Sigmoid colon (tissue), 7 donors: ENCODE results near the gene PIP5K1C. TPM values are rescaled to one million over a fixed set of nuclear protein-coding genes. Genes with fewer than 3 reads are reported as not detected.

Source experiments
- DNase-seq: peaks from one replicate; pipeline ENCODE4 v3.0.0-alpha.2; 2019
- H3K27ac ChIP-seq, 4 donors: fragments of 200-600 bp; sonication (generic); one replicate each; pipeline ENCODE4 v1.5.1; 2016 to 2019; ENCODE audit warnings: mild to moderate bottlenecking in 1 of 4
- H3K27me3 ChIP-seq, 3 donors: fragments of 200-600 bp; sonication (generic); one replicate each; pipeline ENCODE4 v1.5.1; 2019; ENCODE audit warnings: mild to moderate bottlenecking in 1 of 3
- H3K36me3 ChIP-seq, 4 donors: fragments of 200-600 bp; sonication (generic); one replicate each; pipeline ENCODE4 v1.5.1; 2016 to 2019
- H3K4me1 ChIP-seq, 4 donors: fragments of 200-600 bp; sonication (generic); one replicate each; pipeline ENCODE4 v1.5.1; 2017 to 2019
- H3K4me3 ChIP-seq, 4 donors: fragments of 200-600 bp; sonication (generic); one replicate each; pipeline ENCODE4 v1.5.1; 2017 to 2019; ENCODE audit warnings: mild to moderate bottlenecking in 2 of 4, moderate library complexity in 1 of 4
- H3K9me3 ChIP-seq, 4 donors: fragments of 200-600 bp in 3 of 4; sonication (generic) in 3 of 4; one replicate each; pipeline versions ENCODE4 v1.5.1 to v1.6.1; 2013 to 2019
- CTCF ChIP-seq, 4 experiments: fragments of 450-650 bp in 3 of 4; fragments of 200-600 bp in 1 of 4; IDR thresholded peaks; one replicate each; pipeline ENCODE4 v1.5.1; 2016 to 2019; ENCODE audit warnings: antibody characterized with exemption in 4 of 4, mild to moderate bottlenecking in 3 of 4, moderate library complexity in 2 of 4
- EP300 ChIP-seq, 4 donors: sonication (generic); formaldehyde crosslinking; IDR thresholded peaks; one replicate each; pipeline ENCODE4 v1.6.1; 2017; ENCODE audit warnings: antibody characterized with exemption in 4 of 4
- POLR2A ChIP-seq, 2 donors: fragments of 450-650 bp; IDR thresholded peaks; one replicate each; pipeline ENCODE4 v1.6.1; 2016; ENCODE audit warnings: antibody characterized with exemption in 2 of 2, mild to moderate bottlenecking in 2 of 2, moderate library complexity in 2 of 2
- POLR2AphosphoS5 ChIP-seq, 4 donors: sonication (generic); formaldehyde crosslinking; IDR thresholded peaks; one replicate each; pipeline ENCODE4 v1.6.1; 2017; ENCODE audit warnings: antibody characterized with exemption in 4 of 4
- WGBS, 2 donors: extraction: QIAGEN DNeasy Blood & Tissue Kit; methylation state at CpG; one replicate each; pipeline ENCODE4 v1.1.7; 2013; 5-methylcytosine and 5-hydroxymethylcytosine counted together
- intact Hi-C: fragments of 100-400 bp; cut with DNase I; formaldehyde crosslinking; loops from one replicate; pipeline ENCODE4 v1.15.1; 2023
- polyA plus RNA-seq, 3 donors: library from polyadenylated mRNA; stranded (reverse); fragments of 200-250 nt; gene quantifications; one replicate each; pipeline ENCODE4 v1.2.3, GENCODE V29; 2013
- total RNA-seq, 4 donors: library from RNA; depleted of rRNA; stranded (reverse); fragments of >200 nt; gene quantifications; one replicate each; pipeline ENCODE4 v1.1.0, GENCODE V29; 2016
- donor health status: healthy with polysubstance abuse.
- donor health status: Bipolar disorder and iron deficiency.
- donor health status: healthy.

PIP5K1C gene
- total and polyA plus RNA-seq, 7 donors = 7.8 to 68.7 (median 27.8) TPM

- H3K27ac ChIP-seq = no peak overlapping the region
- no peak for DNase-seq
- intact Hi-C loops = loop anchor here (10.0 kb wide), 1 partner anchor 286 kb away; no protein-coding TSS in a partner anchor
- H3K4me3 ChIP-seq = no peak overlapping the region
- no peaks in the 10 kb centered on the region for H3K9me3 ChIP-seq
- no peaks in the 10 kb centered on the region for H3K27me3 ChIP-seq
- H3K36me3 ChIP-seq = peaks cover 0 to 42% (median 23%) of the 10 kb centered on the region in 4 donors
- H3K4me1 ChIP-seq = peaks cover 0 to 54% (median 49%) of the 10 kb centered on the region in 4 donors
- no peak for TF ChIP-seq EP300 (IDR thresholded peaks at IDR 0.05)
- no peak for TF ChIP-seq POLR2A (IDR thresholded peaks at IDR 0.05)
- TF ChIP-seq POLR2AphosphoS5 (IDR thresholded peaks at IDR 0.05) = no peak
- TF ChIP-seq CTCF (IDR thresholded peaks at IDR 0.05) = no peak
- WGBS, 2 donors = 89 to 90% methylated on average over 41 of the region's 41 CpGs
Measured at GRCh38 chr19:3610745-3611717, 89.2 kb downstream of the PIP5K1C start.

GRCh38 chr19:3609779-3610719 lies 90.2 kb downstream of the PIP5K1C start:
- DNase-seq = no peak
- peak overlapping the region in 1 of 4 donors; percentile 86 for H3K27ac ChIP-seq
- no peak overlapping the region for H3K4me3 ChIP-seq
- H3K27me3 ChIP-seq = no peaks in the 10 kb centered on the region
- intact Hi-C loops = loop anchor here (10.0 kb wide), 1 partner anchor 285 kb away; no protein-coding TSS in a partner anchor
- TF ChIP-seq CTCF (IDR thresholded peaks at IDR 0.05) = no peak
- TF ChIP-seq EP300 (IDR thresholded peaks at IDR 0.05) = no peak
- TF ChIP-seq POLR2A (IDR thresholded peaks at IDR 0.05) = no peak
- no peak for TF ChIP-seq POLR2AphosphoS5 (IDR thresholded peaks at IDR 0.05)
- H3K36me3 ChIP-seq = peaks cover 0 to 34% (median 21%) of the 10 kb centered on the region in 4 donors
- 81 to 83% methylated on average over 24 of the region's 24 CpGs for WGBS, 2 donors
- no peaks in the 10 kb centered on the region for H3K9me3 ChIP-seq
- peaks cover 0 to 64% (median 51%) of the 10 kb centered on the region in 4 donors for H3K4me1 ChIP-seq

GRCh38 chr19:3608750-3609322 lies 91.4 kb downstream of the PIP5K1C start:
- DNase-seq = no peak
- Histone ChIP-seq H3K36me3 (peaks cover 0 to 33% (median 21%) of the 10 kb centered on the region in 4 donors), H3K9me3 (no peaks in the 10 kb centered on the region), H3K27me3 (no peaks in the 10 kb centered on the region), H3K4me3 (no peak overlapping the region), H3K4me1 (peaks cover 0 to 53% (median 43%) of the 10 kb centered on the region in 4 donors), H3K27ac (peak overlapping the region in 2 of 4 donors; percentile 51 to 86)
- WGBS, 2 donors = 50 to 58% methylated on average over 21 of the region's 21 CpGs
- no peak for TF ChIP-seq CTCF (IDR thresholded peaks at IDR 0.05)
- no peak for TF ChIP-seq POLR2A (IDR thresholded peaks at IDR 0.05)
- TF ChIP-seq EP300 (IDR thresholded peaks at IDR 0.05) = no peak
- TF ChIP-seq POLR2AphosphoS5 (IDR thresholded peaks at IDR 0.05) = no peak
- intact Hi-C loops = no loop called here

GRCh38 chr19:3608079-3608641 lies 92.1 kb downstream of the PIP5K1C start:
- Histone ChIP-seq H3K27ac (peak overlapping the region in 3 of 4 donors; percentile 72 to 86 (median 83)), H3K4me3 (no peak overlapping the region), H3K27me3 (no peaks in the 10 kb centered on the region), H3K9me3 (no peaks in the 10 kb centered on the region), H3K36me3 (peaks cover 0 to 26% (median 21%) of the 10 kb centered on the region in 4 donors), H3K4me1 (peaks cover 0 to 46% (median 39%) of the 10 kb centered on the region in 4 donors)
- 49 to 51% methylated on average over 3 of the region's 3 CpGs for WGBS, 2 donors
- intact Hi-C loops = no loop called here
- TF ChIP-seq POLR2A (IDR thresholded peaks at IDR 0.05) = no peak
- TF ChIP-seq POLR2AphosphoS5 (IDR thresholded peaks at IDR 0.05) = no peak
- no peak for TF ChIP-seq CTCF (IDR thresholded peaks at IDR 0.05)
- TF ChIP-seq EP300 (IDR thresholded peaks at IDR 0.05) = no peak
- DNase-seq = no peak
